SK-N-SH treated with all-trans-retinoic acid at 6 μM for 48 hours (cell line): Measurements from ENCODE around the gene TOB1.

Experiments used
- ATAC-seq: fragments of 200-7000 bp; cut with Tn5 transposase; 3 replicates; pipeline ENCODE4 v1.9.1; 2020; ENCODE audit warnings: mild to moderate bottlenecking, moderate library complexity
- BACH2 ChIP-seq: fragments of 250-450 bp; sonication (Bioruptor Pico); IDR thresholded peaks from 2 replicates; pipeline ENCODE4 v1.9.0; 2021; ENCODE audit warnings: mild to moderate bottlenecking, borderline replicate concordance
- ESRRG ChIP-seq: fragments of 250-450 bp; sonication (Bioruptor Pico); IDR thresholded peaks from 2 replicates; pipeline ENCODE4 v1.6.1; 2021; ENCODE audit warnings: mild to moderate bottlenecking
- GLIS3 ChIP-seq: fragments of 250-450 bp; sonication (Bioruptor Pico); IDR thresholded peaks from 2 replicates; pipeline ENCODE4 v1.5.0; 2020; ENCODE audit warnings: mild to moderate bottlenecking, moderate library complexity
- ISL1 ChIP-seq: fragments of 250-450 bp; sonication (Bioruptor Pico); IDR thresholded peaks from 2 replicates; pipeline ENCODE4 v2.1.2; 2022; ENCODE audit warnings: mild to moderate bottlenecking, moderate library complexity
- OSR1 ChIP-seq: fragments of 250-450 bp; sonication (Bioruptor Pico); IDR thresholded peaks from 2 replicates; pipeline ENCODE4 v1.8.0; 2022; ENCODE audit warnings: moderate library complexity, mild to moderate bottlenecking, inconsistent platforms
- PPARA ChIP-seq: fragments of 250-450 bp; sonication (Bioruptor Pico); IDR thresholded peaks from 2 replicates; pipeline ENCODE4 v1.5.0; 2020; ENCODE audit warnings: mild to moderate bottlenecking, borderline replicate concordance
- RARB ChIP-seq: fragments of 250-450 bp; sonication (Bioruptor Pico); IDR thresholded peaks from 2 replicates; pipeline ENCODE4 v1.8.0; 2021; ENCODE audit warnings: mild to moderate bottlenecking, moderate library complexity
- SNAI2 ChIP-seq: fragments of 250-450 bp; sonication (Bioruptor Pico); IDR thresholded peaks from 2 replicates; pipeline ENCODE4 v1.5.0; 2020; ENCODE audit warnings: mild to moderate bottlenecking, moderate library complexity
- TCF4 ChIP-seq: fragments of 250-450 bp; sonication (Bioruptor Pico); IDR thresholded peaks from 2 replicates; pipeline ENCODE4 v1.8.0; 2021; ENCODE audit warnings: mild to moderate bottlenecking, moderate library complexity, borderline replicate concordance
- ZFP3 ChIP-seq: fragments of 250-450 bp; sonication (Bioruptor Pico); IDR thresholded peaks from 2 replicates; pipeline ENCODE4 v1.5.0; 2020; ENCODE audit warnings: mild to moderate bottlenecking, moderate library complexity
- ZFP30 ChIP-seq: fragments of 450-650 bp; formaldehyde crosslinking; IDR thresholded peaks from 2 replicates; pipeline ENCODE4 v1.5.0; 2022; ENCODE audit warnings: mild to moderate bottlenecking, moderate library complexity
- ZNF565 ChIP-seq: fragments of 450-650 bp; formaldehyde crosslinking; conservative IDR thresholded peaks from 2 replicates; pipeline ENCODE4 v1.5.0; 2020; ENCODE audit warnings: low read depth, mild to moderate bottlenecking, moderate library complexity
- ZNF70 ChIP-seq: fragments of 450-650 bp; formaldehyde crosslinking; IDR thresholded peaks from 2 replicates; pipeline ENCODE4 v1.5.0; 2020; ENCODE audit warnings: mild to moderate bottlenecking, moderate library complexity
- TF ChIP-seq, protein P1 (sequence below): fragments of 250-450 bp; sonication (Bioruptor Pico); IDR thresholded peaks from 2 replicates; pipeline ENCODE4 v1.5.0; 2020; ENCODE audit warnings: mild to moderate bottlenecking, moderate library complexity
- TF ChIP-seq, protein P2 (sequence below): fragments of 250-450 bp; sonication (Bioruptor Pico); IDR thresholded peaks from 2 replicates; pipeline ENCODE4 v1.8.0; 2021; ENCODE audit warnings: low read depth, mild to moderate bottlenecking, moderate library complexity, borderline replicate concordance
- TF ChIP-seq, protein P3 (sequence below): fragments of 250-450 bp; sonication (Bioruptor Pico); IDR thresholded peaks from 2 replicates; pipeline ENCODE4 v1.5.1; 2020; ENCODE audit warnings: low read depth, mild to moderate bottlenecking, moderate library complexity
- TF ChIP-seq, protein P4 (sequence below): fragments of 250-450 bp; sonication (Bioruptor Pico); IDR thresholded peaks from 2 replicates; pipeline ENCODE4 v1.8.0; 2020; ENCODE audit warnings: mild to moderate bottlenecking, moderate library complexity, borderline replicate concordance
- TF ChIP-seq, protein P5 (sequence below): fragments of 250-450 bp; sonication (Bioruptor Pico); IDR thresholded peaks from 2 replicates; pipeline ENCODE4 v1.5.1; 2021; ENCODE audit warnings: mild to moderate bottlenecking, moderate library complexity

TOB1 gene

DNA sequence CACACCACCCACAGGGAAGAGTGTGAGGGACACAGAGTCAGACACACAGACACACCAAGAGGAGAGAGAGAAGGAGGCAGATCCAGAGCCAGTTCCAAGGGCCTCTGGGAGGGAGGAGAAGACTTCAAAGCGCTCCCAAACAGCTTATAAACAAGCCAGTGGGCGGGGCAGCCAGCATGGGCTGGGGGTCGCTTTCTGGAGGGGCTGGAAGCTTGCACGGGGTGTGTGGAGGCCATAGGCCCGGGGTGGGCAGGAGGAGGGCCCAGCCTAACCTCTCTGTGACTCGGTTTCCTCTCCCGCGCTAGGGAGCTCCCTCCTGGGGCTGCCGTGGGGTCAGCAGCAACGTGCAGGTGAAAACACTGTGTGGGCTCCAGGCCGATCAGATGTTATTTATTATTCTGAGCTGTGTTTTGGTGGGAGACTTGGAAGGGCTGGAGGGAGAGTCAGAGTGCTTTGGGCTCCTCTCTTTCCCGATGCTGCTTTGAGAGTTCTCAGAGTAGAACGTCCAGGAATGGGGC, 33.2 kb downstream of the TOB1 start (continued):
- TF ChIP-seq, protein P1, sequence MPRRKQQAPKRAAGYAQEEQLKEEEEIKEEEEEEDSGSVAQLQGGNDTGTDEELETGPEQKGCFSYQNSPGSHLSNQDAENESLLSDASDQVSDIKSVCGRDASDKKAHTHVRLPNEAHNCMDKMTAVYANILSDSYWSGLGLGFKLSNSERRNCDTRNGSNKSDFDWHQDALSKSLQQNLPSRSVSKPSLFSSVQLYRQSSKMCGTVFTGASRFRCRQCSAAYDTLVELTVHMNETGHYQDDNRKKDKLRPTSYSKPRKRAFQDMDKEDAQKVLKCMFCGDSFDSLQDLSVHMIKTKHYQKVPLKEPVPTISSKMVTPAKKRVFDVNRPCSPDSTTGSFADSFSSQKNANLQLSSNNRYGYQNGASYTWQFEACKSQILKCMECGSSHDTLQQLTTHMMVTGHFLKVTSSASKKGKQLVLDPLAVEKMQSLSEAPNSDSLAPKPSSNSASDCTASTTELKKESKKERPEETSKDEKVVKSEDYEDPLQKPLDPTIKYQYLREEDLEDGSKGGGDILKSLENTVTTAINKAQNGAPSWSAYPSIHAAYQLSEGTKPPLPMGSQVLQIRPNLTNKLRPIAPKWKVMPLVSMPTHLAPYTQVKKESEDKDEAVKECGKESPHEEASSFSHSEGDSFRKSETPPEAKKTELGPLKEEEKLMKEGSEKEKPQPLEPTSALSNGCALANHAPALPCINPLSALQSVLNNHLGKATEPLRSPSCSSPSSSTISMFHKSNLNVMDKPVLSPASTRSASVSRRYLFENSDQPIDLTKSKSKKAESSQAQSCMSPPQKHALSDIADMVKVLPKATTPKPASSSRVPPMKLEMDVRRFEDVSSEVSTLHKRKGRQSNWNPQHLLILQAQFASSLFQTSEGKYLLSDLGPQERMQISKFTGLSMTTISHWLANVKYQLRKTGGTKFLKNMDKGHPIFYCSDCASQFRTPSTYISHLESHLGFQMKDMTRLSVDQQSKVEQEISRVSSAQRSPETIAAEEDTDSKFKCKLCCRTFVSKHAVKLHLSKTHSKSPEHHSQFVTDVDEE (CRISPR knock-in tag): no peak
- TF ChIP-seq SNAI2 (CRISPR knock-in tag): no peak

DNA sequence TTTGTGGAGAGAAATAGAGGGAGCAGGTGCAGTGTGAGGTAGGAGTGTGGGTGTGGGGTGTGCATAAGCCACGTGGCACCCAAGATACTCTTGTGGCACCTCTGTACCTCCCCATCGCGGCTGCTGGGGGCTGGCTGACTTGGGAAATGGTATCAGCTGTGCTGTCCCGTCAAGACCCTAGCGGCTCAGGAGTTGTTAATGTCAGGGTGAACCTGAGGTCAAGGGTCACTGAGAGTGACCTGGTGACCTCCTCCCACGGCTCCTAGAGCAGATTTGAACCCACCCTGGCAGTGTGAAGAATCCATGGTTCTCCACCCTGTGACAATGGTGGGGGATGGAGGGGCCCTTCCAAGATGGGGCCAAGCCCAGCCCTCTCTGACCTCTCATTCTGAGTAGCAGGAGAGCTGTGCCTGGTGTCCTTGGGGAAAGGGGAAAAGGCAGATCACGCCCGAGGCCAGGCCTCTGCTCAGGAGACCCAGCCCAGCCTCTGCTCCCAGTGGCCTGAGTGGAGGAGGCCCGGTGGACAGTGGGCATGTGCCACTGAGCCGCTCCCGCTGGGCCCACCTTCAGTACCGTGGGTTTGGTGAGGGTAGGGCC, 33.8 kb downstream of the TOB1 start:
- no peak for ATAC-seq
- no peak for TF ChIP-seq SNAI2 (CRISPR knock-in tag)
- no peak for TF ChIP-seq ESRRG (CRISPR knock-in tag)
- no peak for TF ChIP-seq BACH2 (CRISPR knock-in tag)
- TF ChIP-seq PPARA (CRISPR knock-in tag): no peak
- no peak for TF ChIP-seq RARB (CRISPR knock-in tag)
- no peak for TF ChIP-seq ZNF565 (CRISPR knock-in tag)
- TF ChIP-seq, protein P2, sequence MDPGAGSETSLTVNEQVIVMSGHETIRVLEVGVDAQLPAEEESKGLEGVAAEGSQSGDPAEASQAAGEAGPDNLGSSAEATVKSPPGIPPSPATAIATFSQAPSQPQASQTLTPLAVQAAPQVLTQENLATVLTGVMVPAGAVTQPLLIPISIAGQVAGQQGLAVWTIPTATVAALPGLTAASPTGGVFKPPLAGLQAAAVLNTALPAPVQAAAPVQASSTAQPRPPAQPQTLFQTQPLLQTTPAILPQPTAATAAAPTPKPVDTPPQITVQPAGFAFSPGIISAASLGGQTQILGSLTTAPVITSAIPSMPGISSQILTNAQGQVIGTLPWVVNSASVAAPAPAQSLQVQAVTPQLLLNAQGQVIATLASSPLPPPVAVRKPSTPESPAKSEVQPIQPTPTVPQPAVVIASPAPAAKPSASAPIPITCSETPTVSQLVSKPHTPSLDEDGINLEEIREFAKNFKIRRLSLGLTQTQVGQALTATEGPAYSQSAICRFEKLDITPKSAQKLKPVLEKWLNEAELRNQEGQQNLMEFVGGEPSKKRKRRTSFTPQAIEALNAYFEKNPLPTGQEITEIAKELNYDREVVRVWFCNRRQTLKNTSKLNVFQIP (CRISPR knock-in tag): no peak
- TF ChIP-seq GLIS3: no peak
- TF ChIP-seq OSR1 (CRISPR knock-in tag): no peak
- TF ChIP-seq ZFP30 (CRISPR knock-in tag): no peak
- no peak for TF ChIP-seq ZFP3 (CRISPR knock-in tag)
- TF ChIP-seq, protein P3, sequence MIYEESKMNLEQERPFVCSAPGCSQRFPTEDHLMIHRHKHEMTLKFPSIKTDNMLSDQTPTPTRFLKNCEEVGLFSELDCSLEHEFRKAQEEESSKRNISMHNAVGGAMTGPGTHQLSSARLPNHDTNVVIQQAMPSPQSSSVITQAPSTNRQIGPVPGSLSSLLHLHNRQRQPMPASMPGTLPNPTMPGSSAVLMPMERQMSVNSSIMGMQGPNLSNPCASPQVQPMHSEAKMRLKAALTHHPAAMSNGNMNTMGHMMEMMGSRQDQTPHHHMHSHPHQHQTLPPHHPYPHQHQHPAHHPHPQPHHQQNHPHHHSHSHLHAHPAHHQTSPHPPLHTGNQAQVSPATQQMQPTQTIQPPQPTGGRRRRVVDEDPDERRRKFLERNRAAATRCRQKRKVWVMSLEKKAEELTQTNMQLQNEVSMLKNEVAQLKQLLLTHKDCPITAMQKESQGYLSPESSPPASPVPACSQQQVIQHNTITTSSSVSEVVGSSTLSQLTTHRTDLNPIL (CRISPR knock-in tag): no peak
- TF ChIP-seq, protein P4, sequence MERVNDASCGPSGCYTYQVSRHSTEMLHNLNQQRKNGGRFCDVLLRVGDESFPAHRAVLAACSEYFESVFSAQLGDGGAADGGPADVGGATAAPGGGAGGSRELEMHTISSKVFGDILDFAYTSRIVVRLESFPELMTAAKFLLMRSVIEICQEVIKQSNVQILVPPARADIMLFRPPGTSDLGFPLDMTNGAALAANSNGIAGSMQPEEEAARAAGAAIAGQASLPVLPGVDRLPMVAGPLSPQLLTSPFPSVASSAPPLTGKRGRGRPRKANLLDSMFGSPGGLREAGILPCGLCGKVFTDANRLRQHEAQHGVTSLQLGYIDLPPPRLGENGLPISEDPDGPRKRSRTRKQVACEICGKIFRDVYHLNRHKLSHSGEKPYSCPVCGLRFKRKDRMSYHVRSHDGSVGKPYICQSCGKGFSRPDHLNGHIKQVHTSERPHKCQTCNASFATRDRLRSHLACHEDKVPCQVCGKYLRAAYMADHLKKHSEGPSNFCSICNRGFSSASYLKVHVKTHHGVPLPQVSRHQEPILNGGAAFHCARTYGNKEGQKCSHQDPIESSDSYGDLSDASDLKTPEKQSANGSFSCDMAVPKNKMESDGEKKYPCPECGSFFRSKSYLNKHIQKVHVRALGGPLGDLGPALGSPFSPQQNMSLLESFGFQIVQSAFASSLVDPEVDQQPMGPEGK: no peak
- no peak for TF ChIP-seq TCF4 (CRISPR knock-in tag)
- TF ChIP-seq, protein P5, sequence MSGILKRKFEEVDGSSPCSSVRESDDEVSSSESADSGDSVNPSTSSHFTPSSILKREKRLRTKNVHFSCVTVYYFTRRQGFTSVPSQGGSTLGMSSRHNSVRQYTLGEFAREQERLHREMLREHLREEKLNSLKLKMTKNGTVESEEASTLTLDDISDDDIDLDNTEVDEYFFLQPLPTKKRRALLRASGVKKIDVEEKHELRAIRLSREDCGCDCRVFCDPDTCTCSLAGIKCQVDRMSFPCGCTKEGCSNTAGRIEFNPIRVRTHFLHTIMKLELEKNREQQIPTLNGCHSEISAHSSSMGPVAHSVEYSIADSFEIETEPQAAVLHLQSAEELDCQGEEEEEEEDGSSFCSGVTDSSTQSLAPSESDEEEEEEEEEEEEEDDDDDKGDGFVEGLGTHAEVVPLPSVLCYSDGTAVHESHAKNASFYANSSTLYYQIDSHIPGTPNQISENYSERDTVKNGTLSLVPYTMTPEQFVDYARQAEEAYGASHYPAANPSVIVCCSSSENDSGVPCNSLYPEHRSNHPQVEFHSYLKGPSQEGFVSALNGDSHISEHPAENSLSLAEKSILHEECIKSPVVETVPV (CRISPR knock-in tag): no peak
- no peak for TF ChIP-seq ISL1 (CRISPR knock-in tag)
- TF ChIP-seq, protein P1 (CRISPR knock-in tag): no peak
- no peak for TF ChIP-seq ZNF70 (CRISPR knock-in tag)
